HCT116 (cell line): Measurements from ENCODE around the gene MAML1.

Source experiments
- CTCF ChIP-seq, 3 experiments: fragments of 200-600 bp in 1 of 3; sonication (generic) in 1 of 3; IDR thresholded peaks in 2 of 3; conservative IDR thresholded peaks in 1 of 3; 2 replicates each; pipeline ENCODE4 v1.5.1; 2012 to 2017; ENCODE audit warnings: low read depth in 2 of 3, low read length in 2 of 3, antibody characterized with exemption in 1 of 3, borderline replicate concordance in 1 of 3, control low read depth in 1 of 3, mild to moderate bottlenecking in 1 of 3, mixed read lengths in 1 of 3, mixed run types in 1 of 3, moderate library complexity in 1 of 3; ENCODE audit not compliant: insufficient read depth in 1 of 3
- EGR1 ChIP-seq: IDR thresholded peaks from 2 replicates; pipeline ENCODE4 v1.6.1; 2012; ENCODE audit warnings: low read depth
- MAX ChIP-seq: IDR thresholded peaks from 2 replicates; pipeline ENCODE4 v1.6.1; 2012
- POLR2A ChIP-seq: IDR thresholded peaks from 2 replicates; pipeline ENCODE4 v1.7.0; 2011; ENCODE audit warnings: borderline replicate concordance; ENCODE audit not compliant: insufficient read depth, insufficient read length; ENCODE audit errors: extremely low read depth
- POLR2AphosphoS5 ChIP-seq: IDR thresholded peaks from 2 replicates; pipeline ENCODE4 v1.6.1; 2011; ENCODE audit warnings: mild to moderate bottlenecking, low read depth, low read length, moderate library complexity
- RAD21 ChIP-seq: IDR thresholded peaks from 2 replicates; pipeline ENCODE4 v1.6.1; 2012; ENCODE audit warnings: low read depth, mild to moderate bottlenecking
- REST ChIP-seq: IDR thresholded peaks from 2 replicates; pipeline ENCODE4 v1.6.1; 2012; ENCODE audit warnings: low read depth
- SIN3A ChIP-seq: IDR thresholded peaks from 2 replicates; pipeline ENCODE4 v1.6.1; 2012; ENCODE audit warnings: low read depth
- SRF ChIP-seq: IDR thresholded peaks from 2 replicates; pipeline ENCODE4 v1.6.1; 2012; ENCODE audit warnings: low read depth
- YY1 ChIP-seq: IDR thresholded peaks from 2 replicates; pipeline ENCODE4 v1.6.1; 2011; ENCODE audit warnings: low read length, low read depth, moderate library complexity, mild to moderate bottlenecking; ENCODE audit not compliant: insufficient replicate concordance; ENCODE audit errors: extremely low read depth
- ZBTB33 ChIP-seq: IDR thresholded peaks from 2 replicates; pipeline ENCODE4 v1.6.1; 2011; ENCODE audit warnings: mild to moderate bottlenecking, low read length, moderate library complexity; ENCODE audit not compliant: insufficient replicate concordance; ENCODE audit errors: extremely low read depth
- ZNF274 ChIP-seq: fragments of 200-500 bp; sonication (Bioruptor generic); IDR thresholded peaks from 2 replicates; pipeline ENCODE4 v1.6.1; 2014; ENCODE audit warnings: mild to moderate bottlenecking, low read depth, low read length, inconsistent platforms

GRCh38 chr5:179800696-179801201 lies 68.1 kb downstream of the MAML1 start:
- TF ChIP-seq CTCF (IDR thresholded peaks at IDR 0.05 in 2 of 3, conservative IDR thresholded peaks at IDR 0.05 in 1 of 3; ENCODE audit: borderline replicate concordance in 1 of 3, insufficient read depth in 1 of 3, low read depth in 2 of 3, low read length in 2 of 3) (no peak), SIN3A (no peak), POLR2AphosphoS5 (no peak), RAD21 (no peak), YY1 (no peak), POLR2A (no peak), REST (no peak), ZNF274 (no peak), SRF (no peak), MAX (no peak), EGR1 (no peak), ZBTB33 (no peak)
